HepG2 (cell line): Measurements from ENCODE around the gene ZNF446. TPM values are rescaled to one million over a fixed set of nuclear protein-coding genes. Genes with fewer than 3 reads are reported as not detected.

Experiments used
- CHCHD3 ChIP-seq: sonication (generic); formaldehyde crosslinking; IDR thresholded peaks from 2 replicates; pipeline ENCODE4 v1.8.0; 2022; ENCODE audit warnings: mild to moderate bottlenecking, missing genetic modification reagents, moderate library complexity
- CREB1 ChIP-seq, 2 experiments: fragments of 450-650 bp in 1 of 2; IDR thresholded peaks; 2 replicates each; pipeline ENCODE4 v1.6.1; 2016 to 2017; ENCODE audit warnings: control low read depth in 1 of 2, mild to moderate bottlenecking in 1 of 2, missing compliant biosample characterization in 1 of 2, missing genetic modification characterization in 1 of 2
- FOXJ3 ChIP-seq: sonication (generic); formaldehyde crosslinking; IDR thresholded peaks from 2 replicates; pipeline ENCODE4 v1.4.0; 2020; ENCODE audit warnings: missing genetic modification reagents, mild to moderate bottlenecking, borderline replicate concordance
- MNT ChIP-seq: fragments of 450-650 bp; IDR thresholded peaks from 2 replicates; pipeline ENCODE4 v1.6.1; 2016
- MTA1 ChIP-seq: sonication (generic); formaldehyde crosslinking; IDR thresholded peaks from 2 replicates; pipeline ENCODE4 v1.4.0; 2020; ENCODE audit warnings: missing genetic modification reagents, mild to moderate bottlenecking, borderline replicate concordance
- NR1H2 ChIP-seq: sonication (generic); formaldehyde crosslinking; IDR thresholded peaks from 2 replicates; pipeline ENCODE4 v1.8.1; 2022; ENCODE audit warnings: low read depth, missing genetic modification reagents, borderline replicate concordance
- SKI ChIP-seq: fragments of 450-650 bp; IDR thresholded peaks from one replicate; pipeline ENCODE4 v1.6.1; 2018; ENCODE audit warnings: mild to moderate bottlenecking; ENCODE audit not compliant: partially characterized antibody
- ZKSCAN1 ChIP-seq: fragments of 150-350 bp; IDR thresholded peaks from 2 replicates; pipeline ENCODE4 v1.6.1; 2014; ENCODE audit warnings: low read length
- ZNF546 ChIP-seq: sonication (generic); formaldehyde crosslinking; conservative IDR thresholded peaks from 2 replicates; pipeline ENCODE4 v1.8.1; 2023; ENCODE audit warnings: mild to moderate bottlenecking, missing genetic modification reagents
- ZNF639 ChIP-seq: conservative IDR thresholded peaks from 2 replicates; pipeline ENCODE4 v1.6.1; 2018; ENCODE audit warnings: missing genetic modification reagents
- ZNF773 ChIP-seq: sonication (generic); formaldehyde crosslinking; IDR thresholded peaks from 2 replicates; pipeline ENCODE4 v1.4.0; 2020; ENCODE audit warnings: missing genetic modification reagents, borderline replicate concordance
- ZNF776 ChIP-seq: sonication (generic); formaldehyde crosslinking; IDR thresholded peaks from 2 replicates; pipeline ENCODE4 v1.4.0; 2020; ENCODE audit warnings: mild to moderate bottlenecking, missing genetic modification reagents
- polyA plus RNA-seq, 8 experiments: library from polyadenylated mRNA; depleted of rRNA in 3 of 8; stranded (reverse) in 7 of 8; unstranded in 1 of 8; fragments of >200 nt; fragmentation: Illumina TruSeq in 4 of 8; extraction: Trizol in 4 of 8; gene quantifications; 2 replicates each; pipeline versions ENCODE4 v1.2.1 to v1.2.3, GENCODE V29; 2011 to 2016; ENCODE audit warnings: low read depth in 4 of 8, missing spikeins in 1 of 8, mixed read lengths in 1 of 8; ENCODE audit not compliant: insufficient read depth in 1 of 8
- total RNA-seq, 5 experiments: library from RNA; depleted of rRNA; stranded (reverse); fragments of >200 nt; fragmentation: Illumina TruSeq; extraction: Trizol; gene quantifications; 2 replicates each; pipeline ENCODE4 v1.2.3, GENCODE V29; 2016; ENCODE audit warnings: low read depth in 1 of 5
- TF ChIP-seq, protein P1 (sequence below): IDR thresholded peaks from 2 replicates; pipeline ENCODE4 v1.6.1; 2016; ENCODE audit warnings: missing compliant biosample characterization, missing genetic modification reagents, borderline replicate concordance
- TF ChIP-seq, protein P2 (sequence below), 2 experiments: sonication (generic) in 1 of 2; formaldehyde crosslinking in 1 of 2; IDR thresholded peaks; 2 replicates each; pipeline versions ENCODE4 v1.5.1 to v1.6.1; 2011 to 2020; ENCODE audit warnings: borderline replicate concordance in 1 of 2, low read depth in 1 of 2, low read length in 1 of 2, mild to moderate bottlenecking in 1 of 2, missing genetic modification reagents in 1 of 2, moderate library complexity in 1 of 2
- TF ChIP-seq, protein P3 (sequence below): sonication (generic); formaldehyde crosslinking; IDR thresholded peaks from 2 replicates; pipeline ENCODE4 v1.4.0; 2020; ENCODE audit warnings: mild to moderate bottlenecking, missing genetic modification reagents
- TF ChIP-seq, protein P4 (sequence below): sonication (generic); formaldehyde crosslinking; IDR thresholded peaks from 2 replicates; pipeline ENCODE4 v1.4.0; 2020; ENCODE audit warnings: mild to moderate bottlenecking, missing genetic modification reagents, borderline replicate concordance

The ZNF446 gene
- total and polyA plus RNA-seq, 2 of the 13 experiments (the other 11 are each of a cell fraction or from before 2014, with no cell fraction given): 3.0 to 3.6 TPM

DNA sequence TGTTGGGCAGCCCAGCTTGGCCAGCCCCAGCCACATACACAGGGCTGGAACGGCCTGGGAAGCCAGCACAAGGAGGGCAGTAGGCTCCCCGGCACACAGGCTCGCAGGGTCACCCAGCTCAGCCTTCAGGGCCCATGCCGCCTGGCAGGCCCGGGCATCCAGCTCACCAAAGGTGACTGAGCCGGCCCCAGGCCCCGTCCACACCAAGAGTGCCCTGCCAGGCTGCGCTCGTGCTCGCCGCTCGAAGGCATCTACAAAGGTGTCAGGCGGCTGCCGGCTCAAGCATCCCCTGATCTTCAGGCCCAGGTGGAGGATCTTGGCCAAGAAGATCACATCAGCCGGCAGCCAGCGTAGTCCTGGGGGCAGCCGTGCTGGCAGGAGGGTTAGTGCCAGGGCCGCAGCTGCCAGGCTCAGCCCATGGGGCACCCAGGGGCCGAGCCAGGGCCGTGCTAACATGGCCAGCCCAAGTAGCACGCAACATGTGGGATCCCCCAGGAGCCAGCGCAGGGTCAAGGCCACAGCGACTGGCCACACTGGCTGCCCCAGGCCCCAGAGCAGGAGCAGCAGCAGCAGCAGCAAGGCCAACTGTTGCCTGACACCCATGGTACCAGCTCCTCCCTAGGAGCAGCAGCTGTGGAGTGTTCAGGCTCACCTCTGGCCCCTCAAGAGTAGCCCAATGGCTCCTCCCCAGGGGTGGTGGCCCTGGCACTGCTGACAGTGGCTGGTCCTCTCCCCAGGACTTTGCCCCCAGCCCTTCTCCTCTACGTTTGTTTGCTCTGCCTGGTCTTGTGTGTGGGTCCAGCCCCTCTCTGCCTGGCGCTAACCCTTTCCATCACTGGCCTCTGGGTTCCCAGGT is 35.4 kb downstream of the ZNF446 start, which contains the start of gene SLC27A5 (continued):
- TF ChIP-seq, protein P1, sequence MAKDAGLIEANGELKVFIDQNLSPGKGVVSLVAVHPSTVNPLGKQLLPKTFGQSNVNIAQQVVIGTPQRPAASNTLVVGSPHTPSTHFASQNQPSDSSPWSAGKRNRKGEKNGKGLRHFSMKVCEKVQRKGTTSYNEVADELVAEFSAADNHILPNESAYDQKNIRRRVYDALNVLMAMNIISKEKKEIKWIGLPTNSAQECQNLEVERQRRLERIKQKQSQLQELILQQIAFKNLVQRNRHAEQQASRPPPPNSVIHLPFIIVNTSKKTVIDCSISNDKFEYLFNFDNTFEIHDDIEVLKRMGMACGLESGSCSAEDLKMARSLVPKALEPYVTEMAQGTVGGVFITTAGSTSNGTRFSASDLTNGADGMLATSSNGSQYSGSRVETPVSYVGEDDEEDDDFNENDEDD (CRISPR knock-in tag): no peak
- TF ChIP-seq CREB1 (IDR thresholded peaks at IDR 0.05): no peak
- no peak for TF ChIP-seq CREB1 (CRISPR knock-in tag; IDR thresholded peaks at IDR 0.05)
- no peak; the same call in 1 of the 2 replicates for TF ChIP-seq NR1H2 (CRISPR knock-in tag)
- TF ChIP-seq SKI: peak; percentile 68
- no peak for TF ChIP-seq CHCHD3 (CRISPR knock-in tag)
- TF ChIP-seq ZKSCAN1: no peak
- TF ChIP-seq ZNF639 (CRISPR knock-in tag): no peak
- peak; percentile 93 for TF ChIP-seq MTA1 (CRISPR knock-in tag)
- TF ChIP-seq, protein P2, sequence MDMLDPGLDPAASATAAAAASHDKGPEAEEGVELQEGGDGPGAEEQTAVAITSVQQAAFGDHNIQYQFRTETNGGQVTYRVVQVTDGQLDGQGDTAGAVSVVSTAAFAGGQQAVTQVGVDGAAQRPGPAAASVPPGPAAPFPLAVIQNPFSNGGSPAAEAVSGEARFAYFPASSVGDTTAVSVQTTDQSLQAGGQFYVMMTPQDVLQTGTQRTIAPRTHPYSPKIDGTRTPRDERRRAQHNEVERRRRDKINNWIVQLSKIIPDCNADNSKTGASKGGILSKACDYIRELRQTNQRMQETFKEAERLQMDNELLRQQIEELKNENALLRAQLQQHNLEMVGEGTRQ (IDR thresholded peaks at IDR 0.05; ENCODE audit: low read depth, low read length): no peak
- TF ChIP-seq, protein P2 (CRISPR knock-in tag; IDR thresholded peaks at IDR 0.05; ENCODE audit: borderline replicate concordance): no peak
- TF ChIP-seq MNT: no peak
- TF ChIP-seq, protein P3, sequence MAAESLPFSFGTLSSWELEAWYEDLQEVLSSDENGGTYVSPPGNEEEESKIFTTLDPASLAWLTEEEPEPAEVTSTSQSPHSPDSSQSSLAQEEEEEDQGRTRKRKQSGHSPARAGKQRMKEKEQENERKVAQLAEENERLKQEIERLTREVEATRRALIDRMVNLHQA (CRISPR knock-in tag): no peak
- no peak for TF ChIP-seq ZNF773 (CRISPR knock-in tag)
- no peak for TF ChIP-seq ZNF546 (CRISPR knock-in tag)
- TF ChIP-seq FOXJ3 (CRISPR knock-in tag): no peak
- no peak for TF ChIP-seq ZNF776 (CRISPR knock-in tag)
- TF ChIP-seq, protein P4, sequence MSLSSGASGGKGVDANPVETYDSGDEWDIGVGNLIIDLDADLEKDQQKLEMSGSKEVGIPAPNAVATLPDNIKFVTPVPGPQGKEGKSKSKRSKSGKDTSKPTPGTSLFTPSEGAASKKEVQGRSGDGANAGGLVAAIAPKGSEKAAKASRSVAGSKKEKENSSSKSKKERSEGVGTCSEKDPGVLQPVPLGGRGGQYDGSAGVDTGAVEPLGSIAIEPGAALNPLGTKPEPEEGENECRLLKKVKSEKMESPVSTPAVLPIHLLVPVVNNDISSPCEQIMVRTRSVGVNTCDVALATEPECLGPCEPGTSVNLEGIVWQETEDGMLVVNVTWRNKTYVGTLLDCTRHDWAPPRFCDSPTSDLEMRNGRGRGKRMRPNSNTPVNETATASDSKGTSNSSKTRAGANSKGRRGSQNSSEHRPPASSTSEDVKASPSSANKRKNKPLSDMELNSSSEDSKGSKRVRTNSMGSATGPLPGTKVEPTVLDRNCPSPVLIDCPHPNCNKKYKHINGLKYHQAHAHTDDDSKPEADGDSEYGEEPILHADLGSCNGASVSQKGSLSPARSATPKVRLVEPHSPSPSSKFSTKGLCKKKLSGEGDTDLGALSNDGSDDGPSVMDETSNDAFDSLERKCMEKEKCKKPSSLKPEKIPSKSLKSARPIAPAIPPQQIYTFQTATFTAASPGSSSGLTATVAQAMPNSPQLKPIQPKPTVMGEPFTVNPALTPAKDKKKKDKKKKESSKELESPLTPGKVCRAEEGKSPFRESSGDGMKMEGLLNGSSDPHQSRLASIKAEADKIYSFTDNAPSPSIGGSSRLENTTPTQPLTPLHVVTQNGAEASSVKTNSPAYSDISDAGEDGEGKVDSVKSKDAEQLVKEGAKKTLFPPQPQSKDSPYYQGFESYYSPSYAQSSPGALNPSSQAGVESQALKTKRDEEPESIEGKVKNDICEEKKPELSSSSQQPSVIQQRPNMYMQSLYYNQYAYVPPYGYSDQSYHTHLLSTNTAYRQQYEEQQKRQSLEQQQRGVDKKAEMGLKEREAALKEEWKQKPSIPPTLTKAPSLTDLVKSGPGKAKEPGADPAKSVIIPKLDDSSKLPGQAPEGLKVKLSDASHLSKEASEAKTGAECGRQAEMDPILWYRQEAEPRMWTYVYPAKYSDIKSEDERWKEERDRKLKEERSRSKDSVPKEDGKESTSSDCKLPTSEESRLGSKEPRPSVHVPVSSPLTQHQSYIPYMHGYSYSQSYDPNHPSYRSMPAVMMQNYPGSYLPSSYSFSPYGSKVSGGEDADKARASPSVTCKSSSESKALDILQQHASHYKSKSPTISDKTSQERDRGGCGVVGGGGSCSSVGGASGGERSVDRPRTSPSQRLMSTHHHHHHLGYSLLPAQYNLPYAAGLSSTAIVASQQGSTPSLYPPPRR: peak; percentile 86
